ENCODE results near the gene GPR17. TPM values are rescaled to one million over a fixed set of nuclear protein-coding genes. Genes with fewer than 3 reads are reported as not detected.

The GPR17 gene
- polyA plus RNA-seq, 5 donors = 0.74 to 3.3 (median 1.3) TPM

DNA sequence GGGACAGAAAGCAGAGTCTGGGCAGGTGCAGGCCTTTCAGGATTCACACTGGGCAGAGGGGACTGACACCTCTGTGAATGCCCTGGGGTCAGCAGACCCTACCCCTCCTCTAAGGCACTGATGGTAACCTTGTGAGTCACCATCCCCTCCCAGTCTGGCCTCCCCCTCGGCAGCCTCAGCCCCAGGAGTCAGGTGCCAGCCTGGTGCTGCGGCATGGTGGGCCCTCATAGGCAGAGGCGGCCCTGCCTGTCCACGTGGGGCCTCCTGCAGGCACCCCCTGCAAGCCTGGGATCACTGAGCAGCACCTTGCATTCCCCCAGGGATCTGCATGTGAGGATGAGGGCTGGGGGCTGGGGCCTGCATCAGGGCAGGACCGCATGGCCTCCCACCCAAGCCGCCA, 4.8 kb upstream of the GPR17 start:
- no peak for DNase-seq

DNA sequence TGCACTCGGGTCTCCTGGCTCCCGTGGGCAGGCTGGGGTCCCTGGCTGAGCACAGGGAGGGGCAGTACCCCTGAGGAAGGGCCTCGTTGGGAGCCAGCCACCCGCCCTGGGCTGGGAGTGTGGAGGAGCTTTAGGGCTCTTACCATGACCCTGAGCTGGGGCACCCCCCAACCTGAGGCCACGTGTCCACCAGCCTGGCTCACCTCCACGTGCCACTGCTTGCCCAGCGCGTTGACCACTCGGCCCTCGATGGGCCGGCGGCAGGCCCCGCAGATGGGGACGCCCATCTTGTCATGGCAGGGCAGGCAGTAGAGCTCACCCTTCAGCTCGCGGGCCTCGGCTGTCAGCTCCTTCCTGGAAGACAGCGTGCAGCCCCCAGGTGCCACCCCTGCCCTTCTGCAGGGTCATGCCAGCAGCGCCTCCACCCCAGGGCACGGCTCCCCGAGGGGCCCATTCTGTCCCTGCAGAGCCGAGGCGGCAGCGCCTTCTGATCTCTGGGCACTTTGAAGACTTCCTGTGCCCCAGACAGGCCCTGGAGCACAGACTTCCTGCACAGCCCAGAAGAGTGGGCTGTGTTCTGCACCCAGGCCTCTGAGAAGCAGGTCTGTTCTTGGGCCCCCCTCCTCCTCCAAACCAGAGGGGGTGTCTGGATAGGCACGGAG, 4.0 kb upstream of the GPR17 start:
- no peak for DNase-seq

DNA sequence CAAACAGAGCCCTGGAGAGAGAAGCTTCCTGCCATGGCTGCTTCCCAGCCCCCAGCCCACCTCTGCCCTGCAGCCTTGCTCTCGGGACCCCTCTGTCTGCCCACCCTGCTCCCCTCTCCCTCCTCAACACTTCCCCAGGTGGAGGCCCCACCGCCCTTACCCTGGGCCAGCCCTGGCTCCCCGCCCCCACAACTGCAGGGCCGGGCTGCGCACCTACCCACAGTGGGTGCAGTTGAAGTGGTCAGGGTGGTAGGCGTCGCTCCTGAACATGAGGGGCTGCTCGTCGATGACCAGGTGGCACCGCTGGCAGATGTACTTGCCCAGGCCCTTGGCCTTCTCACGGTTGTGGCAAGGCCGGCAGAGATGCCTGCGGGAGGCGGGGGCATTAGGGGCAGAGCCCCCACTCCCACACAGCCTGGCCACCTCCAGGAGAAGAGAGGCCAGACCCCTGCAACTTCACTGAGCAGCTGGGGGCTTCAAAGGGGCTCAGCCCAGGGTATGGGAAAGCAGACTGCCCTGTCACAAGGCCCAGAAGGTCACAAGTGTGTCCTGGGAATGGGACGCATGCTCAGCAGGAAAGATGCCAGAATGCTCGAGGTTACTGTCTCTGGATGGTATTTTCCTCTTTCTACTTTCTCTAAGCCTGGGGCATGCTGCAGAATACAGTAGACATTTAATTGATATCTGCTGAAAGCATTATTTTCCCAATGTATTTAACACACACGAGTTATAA, 3.1 kb upstream of the GPR17 start:
- DNase-seq = no peak

DNA sequence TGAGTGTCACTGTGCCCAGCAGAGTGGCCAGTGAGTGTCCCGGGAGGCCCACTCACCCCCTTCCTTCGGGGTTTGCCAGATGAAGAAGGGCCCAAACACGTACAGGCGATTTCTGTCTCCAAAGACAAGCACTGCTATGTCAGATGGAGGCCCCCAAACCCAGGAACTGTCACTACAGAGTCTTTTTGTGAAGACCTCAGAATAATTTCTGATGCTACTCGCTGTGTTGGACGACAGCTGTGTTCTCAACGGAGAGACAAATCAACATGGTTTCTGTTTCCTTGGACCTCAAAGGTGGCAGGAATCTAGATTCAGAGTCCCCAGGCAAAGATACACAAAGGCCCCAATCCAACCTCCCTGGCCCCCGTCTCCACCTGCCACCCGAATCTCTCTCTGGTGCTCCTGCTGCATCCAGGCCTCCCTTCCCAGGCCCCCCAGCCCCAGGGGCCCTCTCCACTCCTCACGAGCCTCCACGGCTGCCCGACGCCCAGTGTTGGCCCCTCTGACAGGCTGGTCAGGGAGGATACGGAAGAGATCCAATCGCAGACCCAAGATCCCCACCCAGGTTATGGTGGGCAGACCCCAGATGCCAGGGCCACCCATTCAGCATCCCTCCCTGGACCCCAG, 2.4 kb upstream of the GPR17 start:
- no peak for DNase-seq

DNA sequence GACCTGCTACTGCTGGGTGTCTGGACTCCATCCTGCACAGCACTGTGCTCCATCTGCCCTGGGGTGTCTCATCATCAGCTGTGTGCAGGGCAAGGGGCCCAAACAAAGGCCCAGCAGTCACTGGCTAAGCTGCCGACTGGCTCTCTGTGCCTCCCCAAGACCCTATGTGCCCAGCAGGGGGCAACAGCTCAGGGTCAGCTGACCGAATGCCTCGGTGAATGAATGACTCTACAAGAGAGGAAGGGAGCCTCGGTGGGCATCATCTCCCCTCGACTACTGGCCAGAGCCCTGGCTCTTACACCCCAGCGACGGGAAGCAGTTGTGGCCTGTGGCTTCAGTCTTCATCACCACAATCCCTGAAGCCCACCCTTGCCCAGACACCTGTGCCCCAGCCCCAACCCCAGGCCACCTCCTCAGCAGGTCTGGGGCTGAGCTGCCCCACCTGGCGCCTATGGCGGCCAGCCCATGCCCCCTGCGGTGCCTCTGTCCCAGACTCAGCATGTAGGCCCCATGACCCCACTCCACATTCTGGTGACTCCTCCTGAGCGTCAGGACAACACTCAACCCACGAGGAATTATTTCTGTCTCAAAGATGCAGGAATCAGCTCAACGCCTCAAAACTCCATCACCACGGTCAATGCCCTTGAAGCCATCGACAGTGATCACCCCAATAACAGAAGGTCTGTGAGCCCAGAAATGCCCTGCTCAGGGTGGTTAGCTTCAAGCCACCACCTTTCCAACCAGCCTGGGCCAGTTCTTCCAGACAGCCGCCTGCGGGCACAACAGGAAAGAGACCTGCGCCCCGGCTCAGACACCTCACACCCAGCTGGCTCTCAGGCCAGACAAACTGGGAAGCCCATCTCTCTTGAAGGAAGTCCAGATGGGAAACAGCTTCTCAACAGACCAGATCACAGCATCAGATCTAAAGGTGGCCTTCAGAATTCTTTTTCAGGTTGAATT, 1.6 kb upstream of the GPR17 start:
- DNase-seq = no peak

DNA sequence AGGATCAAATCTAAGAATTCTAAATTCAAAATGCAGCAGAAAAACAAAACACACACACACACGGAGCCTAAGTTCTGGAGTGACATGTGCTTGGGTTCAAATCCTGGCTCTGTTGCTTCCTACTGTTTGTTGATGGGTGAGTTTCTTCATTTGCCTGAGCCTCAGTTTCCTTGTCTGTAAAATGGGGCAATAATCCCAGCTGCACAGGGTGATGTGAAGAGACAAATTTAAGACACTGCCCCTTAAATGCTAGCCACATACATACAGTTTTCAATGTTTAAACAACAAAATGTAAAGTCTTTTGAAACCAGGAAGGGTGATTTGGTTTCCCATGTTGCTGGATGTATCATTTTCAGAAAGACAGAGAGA, 943 bp upstream of the GPR17 start:
- no peak for DNase-seq

DNA sequence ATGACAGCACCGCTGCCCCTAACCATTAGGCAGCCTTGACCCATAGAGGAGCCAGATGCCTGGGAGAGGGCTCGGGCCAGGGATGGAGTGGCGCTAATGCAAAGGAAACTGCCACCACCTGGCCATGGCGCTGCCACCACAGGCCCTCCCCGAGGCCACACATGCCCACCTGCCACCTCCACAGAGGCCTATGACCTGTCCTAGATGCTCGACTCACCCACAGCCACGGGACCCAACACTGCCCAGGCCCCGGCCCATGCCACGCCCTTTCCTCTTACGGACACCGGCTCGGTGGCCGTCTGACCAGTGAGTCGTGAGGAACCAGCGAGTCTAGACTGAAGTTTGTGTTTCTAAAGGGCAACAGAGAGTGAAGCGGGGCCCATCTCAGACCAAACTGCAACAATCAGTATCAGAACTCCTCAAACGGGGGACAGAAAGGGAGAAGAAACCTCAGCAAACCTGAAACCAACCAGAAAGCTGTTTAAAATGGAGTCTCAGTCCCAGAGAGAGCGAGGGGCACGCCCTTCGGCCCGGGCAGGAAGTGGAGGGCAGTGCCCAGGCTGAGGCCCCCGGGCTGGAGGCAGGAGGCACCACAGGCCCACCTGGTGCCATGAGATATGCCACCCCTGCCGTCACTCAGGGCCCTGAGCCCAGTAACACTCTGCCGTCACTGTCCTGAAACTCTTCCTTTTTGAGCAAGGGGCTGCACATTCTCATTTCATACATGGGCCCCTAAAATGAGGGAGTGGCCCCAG, 711 bp downstream of the GPR17 start:
- no peak for DNase-seq

DNA sequence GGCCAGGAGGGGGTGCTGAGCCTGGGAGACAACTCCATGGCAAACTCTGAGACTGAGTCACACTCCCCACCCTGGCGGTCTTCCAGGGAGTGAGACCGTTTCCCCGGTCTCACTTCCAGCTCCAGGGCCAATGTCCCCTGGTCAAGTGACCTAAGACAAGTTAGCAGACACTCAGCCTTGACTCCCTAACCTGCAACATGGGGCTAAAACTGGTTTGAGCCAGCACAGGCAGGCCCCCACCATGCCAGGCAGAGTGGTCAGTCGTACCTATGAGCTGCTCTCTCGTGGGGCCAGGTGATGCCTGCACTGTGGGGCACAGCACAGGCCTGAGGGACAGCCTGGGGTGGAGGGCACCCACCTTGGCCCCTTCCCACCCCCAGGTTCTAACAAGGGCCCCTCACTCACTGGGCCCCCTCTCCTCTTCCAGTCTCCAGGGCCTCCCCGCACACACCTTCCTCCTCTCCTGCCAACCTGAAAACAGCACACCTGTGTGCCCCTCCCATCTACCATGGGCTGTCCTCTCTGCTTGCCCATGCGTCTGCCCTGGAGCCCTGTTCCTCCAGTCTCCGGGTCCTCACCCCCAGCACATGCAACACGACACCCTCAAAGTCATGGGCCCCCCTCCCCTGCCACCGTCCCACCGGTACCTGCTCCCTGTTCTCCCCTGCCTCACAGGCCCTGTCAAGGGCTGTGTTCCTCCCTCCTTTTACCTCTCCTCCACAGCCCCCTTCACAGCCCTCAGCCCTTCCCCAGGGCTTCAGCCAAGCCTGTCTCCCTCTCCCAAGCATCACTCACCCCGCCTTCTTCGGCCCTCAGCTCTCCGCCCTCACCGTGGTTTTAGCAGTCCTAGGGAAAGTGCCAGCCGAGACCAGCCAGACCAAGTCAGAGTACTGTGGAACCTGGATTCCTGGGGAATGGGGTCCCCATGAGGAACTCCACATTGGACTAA, 1.6 kb downstream of the GPR17 start:
- no peak for DNase-seq

DNA sequence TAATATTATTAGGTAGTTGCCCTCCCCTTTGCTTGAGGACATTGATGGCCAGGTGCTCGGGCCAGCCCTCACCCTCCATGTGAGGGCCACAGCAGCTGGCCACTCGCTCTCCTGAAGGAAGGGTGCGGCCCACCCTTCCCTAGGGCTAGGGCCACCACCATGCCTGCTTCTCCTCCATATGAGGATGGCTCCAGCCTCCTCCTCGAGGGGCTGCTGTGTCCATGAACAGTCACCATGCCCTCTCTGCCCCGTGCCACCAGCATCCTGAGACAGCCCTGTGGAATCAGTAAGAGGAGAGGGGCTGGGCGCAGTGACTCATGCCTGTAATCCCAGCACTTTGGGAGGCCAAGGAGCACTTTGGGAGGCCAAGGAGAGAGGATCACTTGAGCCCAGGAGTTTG, 2.4 kb downstream of the GPR17 start:
- DNase-seq = no peak

DNA sequence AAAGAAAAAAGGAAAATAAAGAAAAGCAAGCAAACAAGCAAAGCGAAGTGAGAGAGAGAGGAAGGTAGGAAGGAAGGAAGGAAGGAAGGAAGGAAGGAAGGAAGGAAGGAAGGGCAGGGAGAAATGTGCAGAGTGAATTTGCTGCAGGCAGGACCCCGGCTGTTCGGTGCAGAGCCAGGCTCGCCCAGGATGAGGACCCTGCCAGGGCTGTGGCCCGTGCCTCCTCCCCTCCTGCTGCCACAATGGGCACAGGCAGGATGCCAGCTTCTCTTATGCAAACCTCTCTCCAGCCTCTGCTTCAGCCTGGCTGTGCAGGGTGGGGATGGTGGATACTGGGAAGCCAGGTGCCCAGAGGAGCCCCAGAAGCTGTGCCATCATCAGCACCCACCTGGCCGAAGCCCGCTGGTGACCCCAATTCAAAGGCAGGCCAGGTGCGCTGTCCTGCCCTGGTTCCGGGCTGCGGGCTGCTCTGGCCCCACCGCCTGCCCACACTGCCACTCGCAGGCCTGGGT, 3.2 kb downstream of the GPR17 start:
- no peak for DNase-seq

DNA sequence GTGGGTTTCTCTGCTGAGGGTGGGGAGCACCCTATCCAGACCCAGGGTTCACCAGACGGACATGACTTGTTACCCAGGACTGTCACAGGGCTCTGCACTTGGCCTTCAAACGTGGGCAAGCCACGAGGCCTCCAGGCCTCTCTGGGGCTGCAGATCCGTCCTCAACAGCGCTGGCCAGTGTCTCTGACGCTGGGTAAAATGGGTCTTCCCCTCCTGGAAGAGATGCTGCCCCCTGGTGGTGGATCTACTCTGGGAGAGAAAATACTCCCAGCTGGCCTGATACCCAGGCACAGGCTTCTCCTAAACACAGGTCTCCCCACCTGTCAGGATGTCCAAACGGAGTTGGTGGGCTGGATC, 3.7 kb downstream of the GPR17 start:
- DNase-seq = peak in 1 of 2 donors; percentile 52

DNA sequence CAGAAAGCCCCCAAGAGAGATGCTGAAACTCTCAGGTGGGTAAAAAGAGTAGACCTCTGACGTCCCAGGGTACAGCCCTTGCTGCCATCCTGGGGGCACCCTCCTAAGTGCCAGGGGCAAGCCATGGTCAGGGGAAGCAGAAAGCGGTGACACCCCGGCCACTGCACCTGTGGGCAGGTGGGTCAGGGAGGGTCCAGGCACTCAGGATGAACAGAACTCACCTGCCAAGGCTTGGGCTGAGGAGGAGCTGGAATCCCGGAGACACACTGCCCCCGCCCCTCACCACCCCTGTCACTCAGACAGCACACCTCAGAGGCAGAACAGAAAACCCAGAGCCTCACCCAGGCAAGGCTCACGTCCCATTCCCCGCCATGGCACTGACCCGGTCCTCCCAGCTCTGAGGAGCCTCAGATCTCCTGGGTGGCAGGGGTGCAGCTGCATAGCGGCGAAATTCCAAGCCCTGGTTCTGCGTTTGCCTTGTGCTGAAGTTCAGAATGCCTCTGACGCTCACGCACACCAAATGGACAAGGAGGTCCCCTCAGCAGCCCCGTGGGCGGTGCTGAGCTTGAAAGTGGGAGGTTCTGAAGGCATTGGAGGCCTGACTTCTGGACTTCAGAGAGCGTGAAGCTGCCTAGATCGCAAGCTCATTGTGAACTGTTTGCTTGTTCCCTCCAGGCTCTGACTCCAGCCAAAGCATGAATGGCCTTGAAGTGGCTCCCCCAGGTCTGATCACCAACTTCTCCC, 4.3 kb downstream of the GPR17 start:
- DNase-seq = no peak

DNA sequence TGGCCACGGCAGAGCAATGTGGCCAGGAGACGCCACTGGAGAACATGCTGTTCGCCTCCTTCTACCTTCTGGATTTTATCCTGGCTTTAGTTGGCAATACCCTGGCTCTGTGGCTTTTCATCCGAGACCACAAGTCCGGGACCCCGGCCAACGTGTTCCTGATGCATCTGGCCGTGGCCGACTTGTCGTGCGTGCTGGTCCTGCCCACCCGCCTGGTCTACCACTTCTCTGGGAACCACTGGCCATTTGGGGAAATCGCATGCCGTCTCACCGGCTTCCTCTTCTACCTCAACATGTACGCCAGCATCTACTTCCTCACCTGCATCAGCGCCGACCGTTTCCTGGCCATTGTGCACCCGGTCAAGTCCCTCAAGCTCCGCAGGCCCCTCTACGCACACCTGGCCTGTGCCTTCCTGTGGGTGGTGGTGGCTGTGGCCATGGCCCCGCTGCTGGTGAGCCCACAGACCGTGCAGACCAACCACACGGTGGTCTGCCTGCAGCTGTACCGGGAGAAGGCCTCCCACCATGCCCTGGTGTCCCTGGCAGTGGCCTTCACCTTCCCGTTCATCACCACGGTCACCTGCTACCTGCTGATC, 4.9 kb downstream of the GPR17 start:
- no peak for DNase-seq

DNA sequence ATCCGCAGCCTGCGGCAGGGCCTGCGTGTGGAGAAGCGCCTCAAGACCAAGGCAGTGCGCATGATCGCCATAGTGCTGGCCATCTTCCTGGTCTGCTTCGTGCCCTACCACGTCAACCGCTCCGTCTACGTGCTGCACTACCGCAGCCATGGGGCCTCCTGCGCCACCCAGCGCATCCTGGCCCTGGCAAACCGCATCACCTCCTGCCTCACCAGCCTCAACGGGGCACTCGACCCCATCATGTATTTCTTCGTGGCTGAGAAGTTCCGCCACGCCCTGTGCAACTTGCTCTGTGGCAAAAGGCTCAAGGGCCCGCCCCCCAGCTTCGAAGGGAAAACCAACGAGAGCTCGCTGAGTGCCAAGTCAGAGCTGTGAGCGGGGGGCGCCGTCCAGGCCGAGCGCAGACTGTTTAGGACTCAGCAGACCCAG, 5.4 kb downstream of the GPR17 start:
- DNase-seq = no peak

DNA sequence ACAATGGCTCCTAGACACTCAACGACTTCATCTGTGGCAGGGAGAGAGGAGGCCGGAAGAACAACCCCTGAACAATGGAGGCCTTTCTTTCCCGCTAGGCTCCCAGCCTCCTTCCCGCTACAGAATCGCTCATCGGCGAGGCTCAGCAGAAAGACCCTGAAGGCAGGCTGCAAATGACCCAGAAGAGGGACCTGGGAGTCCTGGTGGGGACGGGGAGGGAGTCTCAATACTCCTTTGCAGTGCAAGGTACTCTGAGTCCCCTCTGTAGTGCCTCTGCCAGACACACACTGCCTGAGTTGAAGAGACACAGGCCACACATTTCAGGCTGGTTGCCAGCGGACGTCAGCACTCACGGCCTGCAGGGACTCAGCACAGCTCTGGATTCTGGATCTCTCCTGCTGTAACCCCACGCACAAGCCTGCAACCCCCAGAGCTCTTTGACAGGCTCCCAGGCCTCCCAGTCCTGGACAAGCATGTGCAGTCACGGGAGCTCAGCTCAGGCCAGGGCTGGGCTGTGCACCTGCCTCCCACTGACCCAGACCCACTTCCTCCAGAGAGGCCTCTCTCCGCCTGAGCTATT, 6.1 kb downstream of the GPR17 start:
- no peak for DNase-seq

DNA sequence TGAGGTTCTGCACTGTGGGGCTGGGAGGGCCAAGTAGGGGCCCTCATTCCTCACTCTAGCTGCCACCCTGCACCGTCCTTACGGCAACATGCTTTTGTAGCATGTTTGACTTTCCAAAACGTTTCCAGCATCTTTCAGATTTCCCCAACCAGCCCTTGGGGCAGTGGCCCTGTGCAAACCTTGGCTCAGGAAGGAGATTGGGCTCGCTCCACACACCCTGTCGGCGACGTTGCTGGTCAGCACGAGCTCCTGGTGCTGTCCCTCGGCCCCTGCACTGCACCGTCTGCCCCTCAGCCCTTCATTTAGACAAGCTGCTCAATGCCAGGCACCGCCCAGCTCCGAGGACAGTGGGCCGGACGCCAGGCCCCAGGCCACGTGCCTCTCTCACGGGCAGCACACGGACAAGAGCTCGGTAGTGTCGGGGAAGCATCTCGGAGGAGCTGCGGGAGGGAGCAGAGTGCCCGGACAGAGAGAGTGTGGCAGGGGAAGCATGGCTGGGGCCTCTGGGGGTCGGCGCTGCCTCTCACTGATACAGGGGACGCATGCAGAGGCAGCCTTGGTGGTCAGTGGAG, 6.9 kb downstream of the GPR17 start:
- no peak for DNase-seq

DNA sequence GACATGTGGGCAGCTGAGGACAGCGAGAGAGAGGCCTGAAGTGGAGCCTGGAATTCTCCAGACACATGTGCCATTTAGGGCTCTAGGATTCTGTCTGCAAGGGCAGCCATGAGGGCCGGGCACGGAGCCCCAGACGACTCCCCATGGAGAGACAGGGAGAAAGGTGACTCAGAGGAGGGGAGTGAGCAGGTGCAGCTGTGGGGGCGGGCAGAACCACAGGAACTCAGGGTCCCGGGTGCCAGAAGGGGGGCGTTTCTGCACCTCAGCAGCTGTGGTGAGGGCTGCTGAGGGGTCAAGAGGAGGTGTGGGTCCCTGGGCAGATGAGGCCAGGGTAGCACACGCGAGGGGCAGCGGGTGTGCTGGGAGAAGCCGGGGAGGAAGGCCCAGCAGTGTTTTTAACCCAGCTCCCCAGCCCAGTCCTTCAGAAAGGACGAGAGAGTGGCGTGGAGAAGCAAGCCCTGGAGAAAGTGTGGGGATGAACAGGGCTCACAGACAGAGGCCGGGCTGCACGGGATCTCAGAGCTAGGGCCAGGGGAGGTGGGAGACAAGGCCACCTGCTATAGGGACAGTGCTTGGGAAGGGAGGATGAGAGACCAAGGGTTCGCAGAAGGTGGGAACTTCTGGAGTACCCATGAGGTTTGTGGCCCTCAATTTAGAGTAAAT, 7.6 kb downstream of the GPR17 start:
- DNase-seq = no peak

Measured in right lung (tissue), 5 donors.